ENCODE measurements around the gene METTL16. TPM values are rescaled to one million over a fixed set of nuclear protein-coding genes. Genes with fewer than 3 reads are reported as not detected.

METTL16 gene
- total and polyA plus RNA-seq, 2 of the 8 experiments (the other 6 are each of a cell fraction or from before 2014, with no cell fraction given): 22.8 to 59.4 TPM

DNA sequence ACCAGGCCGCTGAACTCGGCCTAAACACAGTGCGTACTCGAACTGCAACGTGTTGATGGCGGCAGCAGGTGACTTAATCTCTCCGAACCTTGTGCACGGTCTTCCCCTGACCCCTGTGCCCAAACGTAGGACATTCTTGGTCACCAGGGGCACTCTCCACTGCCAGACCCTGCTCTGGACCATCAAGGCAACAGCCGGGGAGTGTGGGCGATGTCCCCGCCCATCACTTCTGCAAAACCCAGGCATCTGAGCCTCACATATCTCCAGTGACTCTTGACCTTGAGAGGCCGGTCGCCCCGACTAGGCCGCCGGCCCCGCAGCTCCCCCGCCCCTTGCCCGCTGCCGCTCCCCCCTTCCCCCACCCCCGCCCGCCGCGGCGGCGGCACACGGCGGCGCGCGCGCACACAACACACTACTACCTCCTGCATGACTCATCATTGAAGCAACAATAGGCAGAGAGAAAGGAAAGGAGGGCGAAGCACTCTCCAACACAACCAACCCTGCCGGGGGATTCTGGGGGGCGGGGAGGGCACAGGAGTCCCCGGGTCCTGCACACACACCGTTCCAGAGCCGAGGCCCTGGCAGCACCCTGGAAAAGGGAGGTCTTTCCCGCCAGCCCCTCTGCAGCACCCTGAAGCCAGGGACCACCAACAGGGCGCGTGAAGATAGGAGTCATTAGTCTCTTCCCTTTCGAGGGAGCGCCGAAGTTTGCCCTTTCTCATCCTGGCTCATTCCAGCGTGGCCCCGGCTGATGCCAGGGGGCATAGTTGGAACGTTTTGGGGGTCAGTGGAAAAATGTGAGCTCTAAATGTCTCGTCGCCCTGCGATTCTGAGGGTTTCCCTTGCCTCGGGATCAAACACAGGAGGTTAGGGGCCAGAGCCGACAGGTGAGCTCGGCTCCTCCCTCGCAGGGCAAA is 112.8 kb downstream of the METTL16 start:
- peaks cover 0 to 38% of the 10 kb centered on the region in 2 experiments; a peak in 2 of 4 replicates for H3K79me2 ChIP-seq (ENCODE audit: control insufficient read depth in 1 of 2, insufficient read depth in 2 of 2, low read length in 2 of 2)
- WGBS, 2 experiments (ENCODE audit: extremely low coverage in 1 of 2, insufficient coverage in 1 of 2, insufficient read length in 1 of 2, insufficient replicate concordance in 2 of 2, low coverage in 1 of 2, low lambda C conversion rate in 2 of 2, missing lambda C conversion rate in 1 of 2): 14% methylated on average over 19 of the region's 55 CpGs; no CpG with 5 or more reads in 1 of the 2 experiments
- peak in 1 of 2 experiments; percentile 74 for DNase-seq (ENCODE audit: low read depth in 1 of 2, low spot score in 2 of 2)
- TF ChIP-seq CHD2 (IDR thresholded peaks at IDR 0.05; ENCODE audit: low read length) (no peak), SIN3A (conservative IDR thresholded peaks at IDR 0.05 in 1 of 2, IDR thresholded peaks at IDR 0.05 in 1 of 2; ENCODE audit: low read depth in 1 of 2, low read length in 2 of 2) (peak in 1 of 2 experiments; percentile 21; a peak in 1 of 4 replicates)

More for the DNA sequence above, 112.8 kb downstream of the METTL16 start:
- Histone ChIP-seq H4K20me1 (replicated peaks in 1 of 2; ENCODE audit: control insufficient read depth in 1 of 2, insufficient read depth in 2 of 2, low read length in 2 of 2) (peaks cover 8 to 19% of the 10 kb centered on the region in 2 experiments), H2BK12ac (ENCODE audit: low read depth, low read length) (peak overlapping the region; percentile 99), H3K23me2 (ENCODE audit: low read depth, low read length) (peaks cover 23% of the 10 kb centered on the region), H2AK5ac (ENCODE audit: low read depth, low read length) (peak overlapping the region; percentile 97), H3K27ac (ENCODE audit: low read depth, low read length) (peak overlapping the region; percentile 96), H3K79me1 (ENCODE audit: low read depth, low read length) (peaks cover 24% of the 10 kb centered on the region), H3K4ac (replicated peaks; ENCODE audit: insufficient read length, low read depth, low read length) (peak overlapping the region; percentile 90), H3K14ac (ENCODE audit: insufficient read length) (no peak overlapping the region), H3K4me1 (replicated peaks in 1 of 4; ENCODE audit: control insufficient read depth in 3 of 4, insufficient read depth in 4 of 4, low read length in 3 of 4) (peaks cover 11 to 44% (median 31%) of the 10 kb centered on the region in 4 experiments), H3K36me3 (ENCODE audit: control insufficient read depth in 2 of 4, insufficient read depth in 4 of 4, low read length in 3 of 4) (no peaks in the 10 kb centered on the region), H3K4me2 (ENCODE audit: insufficient read depth in 1 of 2, low read depth in 2 of 2, low read length in 2 of 2) (peak overlapping the region; percentile 94 to 98), H3K27me3 (replicated peaks in 1 of 4; ENCODE audit: control insufficient read depth in 3 of 4, extremely low read depth in 1 of 4, insufficient read depth in 3 of 4, low read length in 3 of 4) (peaks cover 0 to 2% (median 0%) of the 10 kb centered on the region in 4 experiments; a peak in 2 of 7 replicates), H2AFZ (ENCODE audit: low read length) (0 out of 2 replicates have a peak overlapping the region, but pooled peaks have one; percentile 43), H3K9ac (replicated peaks in 1 of 4; ENCODE audit: extremely low read depth in 1 of 4, low read depth in 3 of 4, low read length in 3 of 4) (peak overlapping the region; percentile 68 to 95 (median 86)), H3K23ac (ENCODE audit: insufficient read length) (no peak overlapping the region), H4K5ac (ENCODE audit: insufficient read length, low read depth, low read length) (peak overlapping the region; percentile 90), H4K8ac (ENCODE audit: extremely low read depth, insufficient read depth, low read length) (peak overlapping the region; percentile 96), H2BK5ac (ENCODE audit: low read depth, low read length) (peak overlapping the region; percentile 96), H2BK120ac (replicated peaks; ENCODE audit: low read depth, low read length) (peak overlapping the region; percentile 74), H2BK20ac (ENCODE audit: low read length) (peak overlapping the region; percentile 87), H3K9me3 (ENCODE audit: insufficient read depth in 2 of 2, low read depth in 1 of 2, low read length in 1 of 2) (no peaks in the 10 kb centered on the region), H3K18ac (ENCODE audit: extremely low read depth, low read length) (peak overlapping the region; percentile 96), H4K91ac (replicated peaks; ENCODE audit: insufficient read length, low read length) (peak overlapping the region; percentile 94), H3K4me3 (ENCODE audit: extremely low read depth in 1 of 4, insufficient read depth in 2 of 4, low read depth in 3 of 4, low read length in 4 of 4) (peak overlapping the region; percentile 84 to 96 (median 86)), H3K56ac (replicated peaks; ENCODE audit: insufficient read length, low read depth, low read length) (peak overlapping the region; percentile 94), H2BK15ac (ENCODE audit: low read length) (peak overlapping the region; percentile 98)
- ChIA-PET POLR2A (ENCODE audit: partially characterized antibody) (interaction anchor here (0.5 to 8.8 kb wide), 17 partner anchors 13 to 682 kb away, joined by 3 to 193 read pairs (median 3); partner anchors contain the start of genes METTL16, SGSM2, SMG6 and TSR1), CTCF (ENCODE audit: partially characterized antibody) (interaction anchor here (0.6 to 8.8 kb wide), 8 partner anchors 11 to 21 kb away, joined by 4 to 80 read pairs (median 6); no protein-coding TSS in a partner anchor)
- no peak for FAIRE-seq
